ENCODE measurements around the gene ETV2.

DNA sequence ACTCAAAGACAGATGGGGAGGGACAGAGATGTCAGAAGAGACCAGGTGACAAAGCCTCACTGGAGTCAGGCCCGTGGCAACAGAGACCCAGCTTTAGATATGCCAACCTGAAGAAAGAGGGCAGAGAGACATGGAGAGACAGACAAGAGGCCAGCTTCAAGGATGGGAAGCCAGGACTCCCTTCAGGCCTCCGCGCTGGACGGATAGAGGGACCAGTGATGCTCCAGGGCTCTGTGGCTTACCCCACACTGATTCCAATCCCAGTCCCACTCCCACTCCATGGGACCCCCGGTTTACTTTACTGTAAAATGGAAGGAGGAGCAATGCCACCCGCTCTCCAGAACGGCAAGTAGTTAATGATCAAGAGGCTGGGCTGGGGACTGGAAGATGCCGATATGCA, 1.7 kb upstream of the ETV2 start:
- TF ChIP-seq POLR2A (IDR thresholded peaks at IDR 0.05), result no peak
- TF ChIP-seq, protein P1, sequence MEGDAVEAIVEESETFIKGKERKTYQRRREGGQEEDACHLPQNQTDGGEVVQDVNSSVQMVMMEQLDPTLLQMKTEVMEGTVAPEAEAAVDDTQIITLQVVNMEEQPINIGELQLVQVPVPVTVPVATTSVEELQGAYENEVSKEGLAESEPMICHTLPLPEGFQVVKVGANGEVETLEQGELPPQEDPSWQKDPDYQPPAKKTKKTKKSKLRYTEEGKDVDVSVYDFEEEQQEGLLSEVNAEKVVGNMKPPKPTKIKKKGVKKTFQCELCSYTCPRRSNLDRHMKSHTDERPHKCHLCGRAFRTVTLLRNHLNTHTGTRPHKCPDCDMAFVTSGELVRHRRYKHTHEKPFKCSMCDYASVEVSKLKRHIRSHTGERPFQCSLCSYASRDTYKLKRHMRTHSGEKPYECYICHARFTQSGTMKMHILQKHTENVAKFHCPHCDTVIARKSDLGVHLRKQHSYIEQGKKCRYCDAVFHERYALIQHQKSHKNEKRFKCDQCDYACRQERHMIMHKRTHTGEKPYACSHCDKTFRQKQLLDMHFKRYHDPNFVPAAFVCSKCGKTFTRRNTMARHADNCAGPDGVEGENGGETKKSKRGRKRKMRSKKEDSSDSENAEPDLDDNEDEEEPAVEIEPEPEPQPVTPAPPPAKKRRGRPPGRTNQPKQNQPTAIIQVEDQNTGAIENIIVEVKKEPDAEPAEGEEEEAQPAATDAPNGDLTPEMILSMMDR (IDR thresholded peaks at IDR 0.05), result no peak

Measured in body of pancreas (tissue), 4 donors.